A549 (cell line): ENCODE measurements around the gene USP34.

ENCODE experiments used
- CBX2 ChIP-seq: fragments of 200-600 bp; sonication (generic); IDR thresholded peaks from 2 replicates; pipeline ENCODE4 v1.6.1; 2016; ENCODE audit warnings: low read depth, mild to moderate bottlenecking, borderline replicate concordance
- CBX8 ChIP-seq: fragments of 200-600 bp; sonication (generic); IDR thresholded peaks from 2 replicates; pipeline ENCODE4 v1.6.1; 2016
- CEBPB ChIP-seq, 2 experiments: fragments of >200 bp in 1 of 2; sonication (Bioruptor Twin) in 1 of 2; formaldehyde crosslinking in 1 of 2; IDR thresholded peaks; 2 replicates each; pipeline ENCODE4 v1.6.1; 2012 to 2016
- CHD2 ChIP-seq: fragments of 150-350 bp; IDR thresholded peaks from 2 replicates; pipeline ENCODE4 v1.6.1; 2014; ENCODE audit warnings: low read length; ENCODE audit not compliant: partially characterized antibody
- CHD4 ChIP-seq: fragments of 200-600 bp; sonication (generic); IDR thresholded peaks from 2 replicates; pipeline ENCODE4 v1.6.1; 2016; ENCODE audit warnings: antibody characterized with exemption, mild to moderate bottlenecking, borderline replicate concordance
- CTCF ChIP-seq: fragments of >200 bp; sonication (Bioruptor Twin); formaldehyde crosslinking; IDR thresholded peaks from 3 replicates; pipeline ENCODE4 v1.5.1; 2016
- EP300 ChIP-seq, 2 experiments: fragments of >200 bp; sonication (Bioruptor Twin); formaldehyde crosslinking; IDR thresholded peaks; 2 replicates in 1 of 2; 3 replicates in 1 of 2; pipeline ENCODE4 v1.6.1; 2016 to 2017
- FOSL2 ChIP-seq, 2 experiments: fragments of 450-650 bp in 1 of 2; fragments of >200 bp in 1 of 2; sonication (Bioruptor Twin) in 1 of 2; formaldehyde crosslinking; IDR thresholded peaks; 2 replicates each; pipeline versions ENCODE4 v1.5.0 to v1.6.1; 2016 to 2020; ENCODE audit warnings: mild to moderate bottlenecking in 1 of 2, moderate library complexity in 1 of 2
- KDM1A ChIP-seq: fragments of 200-600 bp; sonication (generic); IDR thresholded peaks from 2 replicates; pipeline ENCODE4 v1.6.1; 2016; ENCODE audit warnings: low read depth, mild to moderate bottlenecking
- MAX ChIP-seq: IDR thresholded peaks from 2 replicates; pipeline ENCODE4 v1.6.1; 2012
- POLR2A ChIP-seq: IDR thresholded peaks from 2 replicates; pipeline ENCODE4 v1.6.1; 2012; ENCODE audit warnings: mild to moderate bottlenecking, low read length
- RFX5 ChIP-seq: fragments of 450-650 bp; IDR thresholded peaks from 2 replicates; pipeline ENCODE4 v1.7.1; 2014; ENCODE audit warnings: antibody characterized with exemption, mild to moderate bottlenecking, moderate library complexity
- RNF2 ChIP-seq: fragments of 200-600 bp; sonication (generic); IDR thresholded peaks from 2 replicates; pipeline ENCODE4 v1.6.1; 2016; ENCODE audit warnings: low read depth, mild to moderate bottlenecking, antibody characterized with exemption, moderate library complexity, borderline replicate concordance

GRCh38 chr2:61410185-61410584 is 60.7 kb downstream of the USP34 start:
- TF ChIP-seq RNF2 (no peak), CEBPB (IDR thresholded peaks at IDR 0.05) (no peak), KDM1A (no peak), POLR2A (no peak), MAX (no peak), CTCF (no peak), CBX2 (no peak), RFX5 (no peak), CBX8 (no peak), FOSL2 (IDR thresholded peaks at IDR 0.05) (no peak), FOSL2 (CRISPR knock-in tag; IDR thresholded peaks at IDR 0.05) (no peak), CHD2 (no peak), EP300 (IDR thresholded peaks at IDR 0.05) (no peak), CHD4 (no peak)
